SKM-1 treated with dmso at 0.1 percent for 144 hours (cell line): ENCODE data around the gene ZDHHC5.

Source experiments
- DNase-seq: peaks from one replicate; lab custom pipeline; 2025; ENCODE audit not compliant: unreplicated experiment; lab: John Stamatoyannopoulos, UW

ZDHHC5 gene

GRCh38 chr11:57667736-57668433 lies at the start of gene ZDHHC5:
ZDHHC5 (plus strand) TSS chr11:57668114; CDS start chr11:57673091, 4,977 bp downstream.
- peak; percentile 98 for DNase-seq

DNA sequence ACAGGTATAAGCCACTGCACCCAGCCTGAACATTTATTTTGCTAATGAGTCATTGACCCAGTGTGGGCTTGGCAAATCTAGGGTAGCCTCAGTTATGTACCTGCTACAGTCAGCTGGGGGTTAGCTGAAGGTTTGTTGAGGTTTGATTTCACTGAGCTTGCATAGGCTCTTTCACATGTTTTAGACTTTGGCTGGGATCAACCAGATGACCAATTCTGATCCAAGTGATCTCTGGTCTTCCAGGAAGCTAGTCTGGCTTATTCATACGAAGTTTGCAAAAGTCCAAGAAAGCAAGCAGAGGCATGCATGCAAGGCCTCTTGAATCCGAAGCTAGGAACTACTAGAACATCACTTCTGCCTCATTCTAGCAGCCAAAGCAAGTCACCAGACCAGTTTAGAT lies 49.5 kb upstream of the ZDHHC5 start:
- no peak for DNase-seq

- no peak for DNase-seq
Observed at GRCh38 chr11:57619331-57619730, 48.6 kb upstream of the ZDHHC5 start.

GRCh38 chr11:57620467-57620866 lies 47.4 kb upstream of the ZDHHC5 start:
- DNase-seq = no peak

DNA sequence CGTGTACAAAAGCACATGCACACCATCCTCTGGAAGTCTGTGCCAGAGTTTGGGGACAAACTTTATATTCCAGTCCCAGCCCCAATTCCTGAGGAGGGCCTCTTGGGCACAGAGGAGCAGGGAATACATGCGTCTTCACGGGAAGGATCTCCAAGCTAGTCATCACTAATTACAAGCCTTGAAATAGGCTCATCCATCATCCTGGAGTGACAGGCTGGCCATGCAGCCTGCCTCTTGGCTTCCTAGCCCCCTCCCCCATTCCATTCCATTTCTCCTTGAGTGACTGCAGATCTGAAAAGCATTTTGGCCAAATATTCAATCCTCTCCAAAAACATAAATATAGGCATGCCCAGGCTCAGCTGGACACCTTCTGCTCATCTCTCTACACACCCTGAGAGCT lies 45.7 kb upstream of the ZDHHC5 start:
- no peak for DNase-seq

DNA sequence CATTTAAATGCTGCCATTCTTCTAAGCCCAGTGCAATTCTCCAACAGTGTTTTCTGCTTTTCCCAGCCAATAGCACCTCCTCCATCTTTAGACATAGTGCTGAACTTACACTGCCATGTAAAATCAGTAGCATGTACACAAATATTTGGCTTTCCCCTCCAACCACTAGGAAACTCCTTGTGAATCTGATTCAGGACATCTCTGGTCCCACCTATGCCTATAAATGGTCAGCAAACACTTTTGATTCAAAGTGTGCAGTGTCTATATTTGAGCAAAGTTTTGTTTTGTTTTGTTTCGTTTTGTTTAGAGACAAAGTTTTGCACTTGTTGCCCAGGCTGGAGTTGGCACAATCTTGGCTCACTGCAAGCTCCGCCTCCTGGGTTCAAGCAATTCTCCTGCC lies 43.0 kb upstream of the ZDHHC5 start:
- no peak for DNase-seq

DNA sequence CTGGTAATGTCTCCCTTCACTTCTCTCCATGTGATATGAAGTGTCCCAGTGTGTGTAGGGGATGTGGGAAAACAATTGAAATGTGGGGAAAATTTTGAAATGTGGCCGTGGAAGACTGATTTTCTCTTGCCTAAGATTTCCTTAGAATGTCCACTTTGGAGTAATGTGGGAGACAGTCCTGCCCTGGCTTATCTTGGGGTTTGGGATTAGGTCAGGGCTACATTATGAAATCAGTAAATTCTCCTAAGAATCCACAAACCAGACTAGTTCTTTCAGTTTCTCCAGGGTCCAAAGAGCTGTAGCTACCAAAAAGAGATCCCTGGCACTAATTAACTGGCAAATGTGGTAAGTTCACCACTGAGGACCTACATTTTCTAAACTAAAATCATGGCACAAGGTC lies 41.0 kb upstream of the ZDHHC5 start:
- DNase-seq = no peak

DNA sequence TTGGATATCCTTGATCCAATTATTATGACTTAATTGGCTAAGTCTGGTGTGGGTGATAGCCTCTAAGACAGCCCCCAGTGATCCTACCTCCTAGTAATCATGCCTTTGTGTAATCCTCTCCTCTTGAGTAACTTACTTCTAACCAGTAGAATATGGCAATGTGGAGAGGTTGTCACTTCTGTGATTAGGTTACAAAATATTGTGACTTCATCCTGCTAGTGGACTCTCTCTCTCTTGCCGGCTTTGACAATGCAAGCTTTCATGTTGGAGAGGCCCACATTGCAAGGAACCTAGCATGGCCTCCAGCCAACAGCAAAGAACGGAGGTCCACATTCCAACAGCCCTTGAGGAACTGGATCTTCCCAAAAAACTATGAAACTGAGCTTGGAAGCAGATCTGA lies 37.7 kb upstream of the ZDHHC5 start:
- peak; percentile 18 for DNase-seq

- no peak for DNase-seq
Observed at GRCh38 chr11:57632116-57632515, 35.8 kb upstream of the ZDHHC5 start.

- no peak for DNase-seq
Observed at GRCh38 chr11:57633394-57634070, 34.4 kb upstream of the ZDHHC5 start.

DNA sequence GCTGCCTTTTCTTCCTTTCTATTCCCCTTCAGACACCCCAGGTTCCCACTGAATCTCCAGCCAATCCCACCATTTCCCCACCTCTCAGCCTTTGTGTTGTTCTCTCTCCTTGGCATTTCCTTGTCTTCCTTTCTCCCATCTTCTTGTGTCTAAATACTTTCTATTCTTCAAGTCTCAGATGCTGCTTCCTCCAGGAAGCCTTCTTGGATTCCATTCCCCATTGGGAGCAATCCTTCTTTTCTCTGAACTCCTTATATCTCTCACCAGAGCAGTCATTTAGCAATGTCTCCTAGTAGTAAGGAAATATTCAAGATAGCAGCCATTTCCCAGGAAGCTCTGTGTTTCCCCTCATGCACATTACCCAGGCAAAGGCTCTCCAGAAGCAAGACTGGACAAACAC lies 33.6 kb upstream of the ZDHHC5 start:
- DNase-seq = no peak

DNA sequence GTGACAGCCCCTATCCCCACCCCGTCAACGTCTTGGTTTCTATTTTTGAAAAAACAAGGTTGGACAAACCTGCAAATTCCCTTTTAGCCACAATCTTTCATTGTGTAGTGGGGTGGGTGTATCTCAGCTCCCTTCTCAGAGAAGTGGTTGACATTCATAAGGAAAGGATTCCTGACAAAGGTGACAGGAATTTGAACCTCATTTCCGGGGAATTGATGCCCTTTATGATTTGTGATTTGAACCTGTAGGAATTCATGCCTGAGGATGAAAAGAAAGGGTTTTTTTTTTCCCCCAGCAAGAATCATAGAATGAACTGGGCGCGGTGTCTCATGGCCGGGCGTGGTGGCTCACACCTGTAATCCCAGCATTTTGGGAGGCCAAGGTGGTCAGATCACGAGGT lies 32.7 kb upstream of the ZDHHC5 start:
- DNase-seq = no peak

DNA sequence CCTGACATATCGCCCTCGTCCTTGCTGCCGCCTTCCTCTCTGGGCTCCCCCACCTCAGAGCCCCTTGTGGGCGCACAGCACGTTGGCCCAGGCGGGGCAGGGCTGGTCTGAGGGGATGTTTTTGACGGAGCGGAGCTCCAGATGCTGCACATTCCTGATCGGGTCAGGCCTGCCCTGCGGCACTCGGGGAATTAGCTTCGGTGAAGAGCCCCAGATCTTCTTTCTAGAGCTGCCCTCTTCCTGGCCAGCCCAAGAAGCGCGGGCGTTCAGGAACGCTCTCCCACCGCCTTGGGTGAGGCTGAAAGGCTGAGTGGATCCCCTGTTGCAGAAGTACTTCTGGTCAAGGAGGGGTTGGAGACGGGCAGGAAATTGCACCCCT lies 30.3 kb upstream of the ZDHHC5 start:
- DNase-seq = no peak

- DNase-seq = no peak
Observed at GRCh38 chr11:57638005-57638781, 29.7 kb upstream of the ZDHHC5 start.

DNA sequence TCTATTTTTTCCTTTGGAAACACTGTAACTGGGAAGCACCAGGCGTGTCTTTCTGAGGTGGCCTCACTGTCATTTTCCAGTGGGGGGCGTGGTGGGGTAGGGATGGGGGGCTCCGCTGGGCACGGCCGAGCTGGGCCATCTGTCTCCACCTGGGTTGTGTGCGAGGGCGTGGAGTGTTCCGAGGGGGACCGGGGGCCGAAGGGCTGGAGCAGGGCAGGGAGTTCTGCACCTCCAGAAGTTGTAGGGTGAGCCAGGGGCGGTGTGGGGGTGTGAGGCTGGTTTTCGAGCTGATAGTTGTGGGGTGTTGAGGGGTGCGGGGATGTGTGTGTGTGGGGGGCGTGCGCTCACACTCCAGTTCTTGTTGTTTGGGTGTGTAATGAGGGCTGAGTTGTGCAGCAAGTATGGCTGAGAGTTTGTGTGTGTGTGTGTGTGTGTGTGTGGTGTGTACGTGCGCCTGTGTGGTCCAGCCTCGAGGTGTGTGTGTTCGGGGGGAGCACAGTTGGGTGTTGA lies 29.0 kb upstream of the ZDHHC5 start:
- no peak for DNase-seq

GRCh38 chr11:57639321-57640067 lies 28.4 kb upstream of the ZDHHC5 start:
- no peak for DNase-seq

DNA sequence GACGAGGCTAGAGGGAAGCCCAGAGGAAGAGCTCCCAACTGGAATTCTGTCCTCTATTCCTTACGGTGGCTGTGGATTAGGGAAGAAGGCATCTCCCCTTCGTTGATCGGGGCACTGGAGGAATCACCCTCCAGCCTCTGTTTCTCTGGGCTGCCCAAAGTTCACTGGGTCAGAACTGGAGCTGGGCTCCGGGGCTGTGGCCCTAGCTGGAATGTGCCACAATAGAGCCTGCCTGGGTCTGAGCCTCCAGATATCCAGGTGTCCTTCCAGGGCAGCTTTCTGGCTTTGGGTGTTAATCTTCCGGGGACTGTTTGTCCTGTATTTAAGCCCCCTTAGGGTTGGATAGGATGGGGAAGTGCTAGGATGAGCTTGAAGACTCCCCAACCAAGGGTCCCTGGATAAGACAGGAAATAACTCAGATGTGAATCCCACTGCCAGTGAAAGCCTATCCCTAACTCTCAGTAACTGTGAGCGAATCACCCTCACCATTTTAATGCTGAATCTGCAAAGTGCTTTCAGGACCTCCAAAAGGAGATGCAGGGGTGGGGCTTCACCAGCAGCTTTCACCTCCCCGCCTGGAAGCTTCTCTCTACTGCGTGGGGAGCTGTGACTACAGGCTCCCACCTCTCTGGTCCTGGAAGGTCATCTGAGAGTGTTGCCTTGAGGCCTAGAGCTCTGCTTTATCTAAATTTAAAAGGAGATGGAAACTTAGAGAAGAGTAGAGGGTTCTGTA lies 27.7 kb upstream of the ZDHHC5 start:
- no peak for DNase-seq

GRCh38 chr11:57641011-57641807 lies 26.7 kb upstream of the ZDHHC5 start:
- peak; percentile 73 for DNase-seq

GRCh38 chr11:57643802-57644201 lies 24.1 kb upstream of the ZDHHC5 start:
- DNase-seq = no peak
